Urinary bladder (tissue), 4 donors: ENCODE results near the gene ZNF639. TPM values are rescaled to one million over a fixed set of nuclear protein-coding genes. Genes with fewer than 3 reads are reported as not detected.
A peak's percentile ranks its signal among the peaks of the same experiment; 100 is the strongest.

ENCODE experiments used
- DNase-seq: peaks from one replicate; pipeline ENCODE4 v3.0.0-alpha.2; 2015; ENCODE audit errors: extremely low spot score
- H3K27ac ChIP-seq: one replicate; pipeline ENCODE4 v1.5.1; 2013; ENCODE audit warnings: low read depth, mild to moderate bottlenecking, moderate library complexity
- H3K36me3 ChIP-seq: one replicate; pipeline ENCODE4 v1.6.1; 2013; ENCODE audit warnings: mild to moderate bottlenecking, moderate library complexity; ENCODE audit not compliant: insufficient read depth
- H3K4me1 ChIP-seq: one replicate; pipeline ENCODE4 v1.6.1; 2013; ENCODE audit warnings: mild to moderate bottlenecking, moderate library complexity; ENCODE audit not compliant: insufficient read depth
- H3K4me3 ChIP-seq: one replicate; pipeline ENCODE4 v1.5.1; 2013; ENCODE audit warnings: low read depth, low read length
- WGBS: extraction: QIAGEN DNeasy Blood & Tissue Kit; methylation state at CpG from one replicate; pipeline ENCODE4 v1.1.7; 2013; 5-methylcytosine and 5-hydroxymethylcytosine counted together
- polyA plus RNA-seq: library from polyadenylated mRNA; stranded (reverse); fragments of 200-250 nt; gene quantifications from one replicate; pipeline ENCODE4 v1.2.3, GENCODE V29; 2013
- total RNA-seq: library from RNA; depleted of rRNA; stranded (reverse); fragments of >200 nt; gene quantifications from one replicate; pipeline ENCODE4 v1.2.3, GENCODE V29; 2014
- donor health status: healthy with polysubstance abuse.
- donor health status: healthy.

Gene ZNF639
- total and polyA plus RNA-seq, 2 donors: 36.8 to 89.6 TPM

GRCh38 chr3:179332240-179332639 is 9.4 kb downstream of the ZNF639 start:
- Histone ChIP-seq H3K4me1 (no peaks in the 10 kb centered on the region), H3K27ac (no peak overlapping the region), H3K36me3 (peaks cover 6% of the 10 kb centered on the region), H3K4me3 (no peak overlapping the region)
- WGBS: 95% methylated on average over 4 of the region's 4 CpGs
- DNase-seq: no peak

- H3K27ac ChIP-seq: no peak overlapping the region
- DNase-seq: no peak
- no peak overlapping the region for H3K4me3 ChIP-seq
- 87% methylated on average over 2 of the region's 2 CpGs for WGBS
- H3K4me1 ChIP-seq: no peaks in the 10 kb centered on the region
- peaks cover 8% of the 10 kb centered on the region for H3K36me3 ChIP-seq
Measured at GRCh38 chr3:179333084-179333483, 10.3 kb downstream of the ZNF639 start.

GRCh38 chr3:179336345-179336929 is 13.6 kb downstream of the ZNF639 start:
- DNase-seq: no peak
- WGBS: 37% methylated on average over 1 of the region's 1 CpG
- H3K4me3 ChIP-seq: no peak overlapping the region
- H3K27ac ChIP-seq: no peak overlapping the region
- peaks cover 4% of the 10 kb centered on the region for H3K36me3 ChIP-seq
- H3K4me1 ChIP-seq: no peaks in the 10 kb centered on the region

GRCh38 chr3:179347345-179348194 is 24.7 kb downstream of the ZNF639 start, which contains the start of gene MFN1:
Gene MFN1 (plus strand): TSS chr3:179347709. CDS start chr3:179348852, 1,143 bp downstream.
- H3K4me1 ChIP-seq: peaks cover 1% of the 10 kb centered on the region
- under 1% methylated on average over 63 of the region's 63 CpGs for WGBS
- peak within 1 kb of the TSS; percentile 42 for H3K27ac ChIP-seq
- H3K36me3 ChIP-seq: peaks cover 5% of the 10 kb centered on the region
- H3K4me3 ChIP-seq: peak within 1 kb of the TSS; percentile 90
- peak; percentile 91 for DNase-seq

GRCh38 chr3:179348325-179349013 is 25.6 kb downstream of the ZNF639 start:
- WGBS: 40% methylated on average over 5 of the region's 5 CpGs
- peaks cover 1% of the 10 kb centered on the region for H3K4me1 ChIP-seq

GRCh38 chr3:179355996-179356395 is 33.2 kb downstream of the ZNF639 start:
- peaks cover 8% of the 10 kb centered on the region for H3K36me3 ChIP-seq
- no peak overlapping the region for H3K27ac ChIP-seq
- H3K4me3 ChIP-seq: no peak overlapping the region
- WGBS: 98% methylated on average over 1 of the region's 1 CpG
- DNase-seq: no peak
- H3K4me1 ChIP-seq: no peaks in the 10 kb centered on the region

More at GRCh38 chr3:179348325-179349013, 25.6 kb downstream of the ZNF639 start:
- Histone ChIP-seq H3K27ac (no peak overlapping the region), H3K36me3 (peaks cover 8% of the 10 kb centered on the region), H3K4me3 (peak overlapping the region; percentile 90)
- no peak for DNase-seq

- Histone ChIP-seq H3K36me3 (peaks cover 2% of the 10 kb centered on the region), H3K4me1 (no peaks in the 10 kb centered on the region), H3K27ac (no peak overlapping the region), H3K4me3 (no peak overlapping the region)
- no peak for DNase-seq
- 97% methylated on average over 5 of the region's 5 CpGs for WGBS
Measured at GRCh38 chr3:179363332-179363731, 40.5 kb downstream of the ZNF639 start.

GRCh38 chr3:179369621-179370020 is 46.8 kb downstream of the ZNF639 start:
- no peaks in the 10 kb centered on the region for H3K4me1 ChIP-seq
- WGBS: 91% methylated on average over 1 of the region's 1 CpG

GRCh38 chr3:179373938-179374337 is 51.1 kb downstream of the ZNF639 start:
- no peaks in the 10 kb centered on the region for H3K4me1 ChIP-seq
- no peak overlapping the region for H3K4me3 ChIP-seq
- 95% methylated on average over 6 of the region's 6 CpGs for WGBS
- DNase-seq: no peak
- no peaks in the 10 kb centered on the region for H3K36me3 ChIP-seq
- H3K27ac ChIP-seq: no peak overlapping the region

More at GRCh38 chr3:179369621-179370020, 46.8 kb downstream of the ZNF639 start:
- DNase-seq: no peak
- no peaks in the 10 kb centered on the region for H3K36me3 ChIP-seq
- H3K27ac ChIP-seq: no peak overlapping the region
- no peak overlapping the region for H3K4me3 ChIP-seq

- H3K4me3 ChIP-seq: no peak overlapping the region
- H3K27ac ChIP-seq: no peak overlapping the region
- no peaks in the 10 kb centered on the region for H3K4me1 ChIP-seq
- peaks cover 3% of the 10 kb centered on the region for H3K36me3 ChIP-seq
- no peak for DNase-seq
- 90% methylated on average over 12 of the region's 12 CpGs for whole genome bisulfite sequencing
Measured at GRCh38 chr3:179375091-179375999, 52.5 kb downstream of the ZNF639 start.

- 87% methylated on average over 1 of the region's 1 CpG for WGBS
- Histone ChIP-seq H3K27ac (no peak overlapping the region), H3K4me3 (no peak overlapping the region), H3K4me1 (no peaks in the 10 kb centered on the region), H3K36me3 (peaks cover 3% of the 10 kb centered on the region)
- no peak for DNase-seq
Measured at GRCh38 chr3:179376474-179376873, 53.6 kb downstream of the ZNF639 start.
